ENCODE measurements around the gene TBX15.

DNA sequence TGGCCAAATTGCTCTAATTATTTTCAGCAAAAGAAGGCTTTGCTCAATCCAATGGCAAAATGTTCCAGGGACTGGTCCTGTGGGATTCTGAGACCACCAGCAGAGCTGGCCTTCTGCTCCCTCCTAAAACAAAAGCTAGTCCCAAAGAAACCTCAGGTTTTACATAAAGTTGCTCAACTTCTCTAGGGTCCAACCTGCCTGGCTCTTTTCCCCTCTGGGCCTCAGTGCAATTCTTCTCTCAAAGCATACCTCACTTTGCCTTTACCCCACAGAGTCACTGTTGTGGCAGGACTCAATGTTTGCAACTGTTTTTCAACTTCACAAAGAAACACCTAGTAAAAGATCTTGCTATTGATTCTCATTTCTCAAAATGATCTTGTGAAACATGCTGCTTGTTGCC lies 39.8 kb downstream of the TBX15 start:
- TF ChIP-seq, protein P1, sequence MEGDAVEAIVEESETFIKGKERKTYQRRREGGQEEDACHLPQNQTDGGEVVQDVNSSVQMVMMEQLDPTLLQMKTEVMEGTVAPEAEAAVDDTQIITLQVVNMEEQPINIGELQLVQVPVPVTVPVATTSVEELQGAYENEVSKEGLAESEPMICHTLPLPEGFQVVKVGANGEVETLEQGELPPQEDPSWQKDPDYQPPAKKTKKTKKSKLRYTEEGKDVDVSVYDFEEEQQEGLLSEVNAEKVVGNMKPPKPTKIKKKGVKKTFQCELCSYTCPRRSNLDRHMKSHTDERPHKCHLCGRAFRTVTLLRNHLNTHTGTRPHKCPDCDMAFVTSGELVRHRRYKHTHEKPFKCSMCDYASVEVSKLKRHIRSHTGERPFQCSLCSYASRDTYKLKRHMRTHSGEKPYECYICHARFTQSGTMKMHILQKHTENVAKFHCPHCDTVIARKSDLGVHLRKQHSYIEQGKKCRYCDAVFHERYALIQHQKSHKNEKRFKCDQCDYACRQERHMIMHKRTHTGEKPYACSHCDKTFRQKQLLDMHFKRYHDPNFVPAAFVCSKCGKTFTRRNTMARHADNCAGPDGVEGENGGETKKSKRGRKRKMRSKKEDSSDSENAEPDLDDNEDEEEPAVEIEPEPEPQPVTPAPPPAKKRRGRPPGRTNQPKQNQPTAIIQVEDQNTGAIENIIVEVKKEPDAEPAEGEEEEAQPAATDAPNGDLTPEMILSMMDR (IDR thresholded peaks at IDR 0.05), result no peak
- TF ChIP-seq POLR2A (IDR thresholded peaks at IDR 0.05), result no peak
- TF ChIP-seq EP300 (IDR thresholded peaks at IDR 0.05), result no peak
